CD4-positive, alpha-beta T cell (primary cell): ENCODE data around the gene STX16. TPM values are rescaled to one million over a fixed set of nuclear protein-coding genes. Genes with fewer than 3 reads are reported as not detected.

ENCODE experiments used
- ATAC-seq: fragments of 200-7000 bp; cut with Tn5 transposase; one replicate; pipeline ENCODE4 v1.10.0; 2022; ENCODE audit warnings: mild to moderate bottlenecking; ENCODE audit not compliant: poor library complexity
- CTCF ChIA-PET: fragments of 350-600 bp; sonication (Branson Sonifier 250); formaldehyde crosslinking; loops from one replicate; lab custom pipeline; 2021; ENCODE audit warnings: antibody characterized with exemption, inconsistent platforms; lab: Charles Lee
- POLR2A ChIA-PET: fragments of 350-600 bp; sonication (Branson Sonifier 250); formaldehyde crosslinking; loops from one replicate; lab custom pipeline; 2021; ENCODE audit warnings: antibody characterized with exemption, inconsistent platforms; lab: Charles Lee
- DNase-seq, 14 experiments: peaks; one replicate each; pipeline ENCODE4 v3.0.0-alpha.2; 2013 to 2020; ENCODE audit warnings: mixed read lengths in 2 of 14
- H3K27ac ChIP-seq, 2 donors: one replicate each; pipeline versions ENCODE4 v1.5.1 to v1.7.0; 2013; ENCODE audit warnings: low read length in 2 of 2, low read depth in 1 of 2, mild to moderate bottlenecking in 1 of 2
- H3K27me3 ChIP-seq, 2 experiments: 1 replicate in 1 of 2; 2 replicates in 1 of 2; pipeline versions ENCODE4 v1.6.1 to v1.7.0; 2013; ENCODE audit warnings: low read length in 2 of 2, control low read depth in 1 of 2, mild to moderate bottlenecking in 1 of 2, moderate library complexity in 1 of 2; ENCODE audit not compliant: insufficient read depth in 2 of 2, control insufficient read depth in 1 of 2
- H3K36me3 ChIP-seq: one replicate; pipeline ENCODE4 v1.6.1; 2013; ENCODE audit warnings: low read length, control low read depth; ENCODE audit not compliant: insufficient read depth
- H3K4me1 ChIP-seq: one replicate; pipeline ENCODE4 v1.6.1; 2013; ENCODE audit warnings: low read length, control low read depth; ENCODE audit not compliant: insufficient read depth
- H3K4me3 ChIP-seq: one replicate; pipeline ENCODE4 v1.5.1; 2013; ENCODE audit warnings: mild to moderate bottlenecking, low read length, moderate library complexity
- H3K9me3 ChIP-seq, 2 experiments: 1 replicate in 1 of 2; 2 replicates in 1 of 2; pipeline versions ENCODE4 v1.6.1 to v1.7.0; 2013; ENCODE audit warnings: low read length in 2 of 2, mild to moderate bottlenecking in 2 of 2, control low read depth in 1 of 2, moderate library complexity in 1 of 2; ENCODE audit not compliant: control insufficient read depth in 1 of 2, insufficient read depth in 1 of 2
- H3K27ac Mint-ChIP-seq: one replicate; pipeline ENCODE4 v1.8.0; 2020; ENCODE audit warnings: mixed read lengths
- H3K27me3 Mint-ChIP-seq: one replicate; pipeline ENCODE4 v1.8.0; 2021; ENCODE audit warnings: mixed read lengths
- H3K36me3 Mint-ChIP-seq: one replicate; pipeline ENCODE4 v1.8.0; 2021; ENCODE audit warnings: low read depth, mixed read lengths
- H3K4me1 Mint-ChIP-seq: one replicate; pipeline ENCODE4 v1.8.0; 2021; ENCODE audit warnings: low read depth, mixed read lengths
- H3K4me3 Mint-ChIP-seq: one replicate; pipeline ENCODE4 v1.8.0; 2020; ENCODE audit warnings: mild to moderate bottlenecking, mixed read lengths
- H3K9me3 Mint-ChIP-seq: one replicate; pipeline ENCODE4 v1.8.0; 2020; ENCODE audit warnings: mixed read lengths
- CTCF ChIP-seq: fragments of 200-600 bp; IDR thresholded peaks from one replicate; pipeline ENCODE4 v1.8.0; 2022; ENCODE audit warnings: antibody characterized with exemption, mild to moderate bottlenecking
- intact Hi-C, 2 experiments: fragments of 100-400 bp; cut with DNase I in 1 of 2; cut with micrococcal nuclease in 1 of 2; formaldehyde crosslinking; loops; one replicate each; pipeline versions ENCODE4 v1.15.1 to v1.9.0; 2023 to 2025; cut with DNase I, micrococcal nuclease
- total RNA-seq, 174 experiments: library from RNA in 2 of 174; stranded (reverse) in 2 of 174; gene quantifications; one replicate each; pipeline ENCODE4 v1.2.3 and lab custom pipeline; 2021 to 2026

Gene STX16
- total RNA-seq, 2 experiments from 2014 or later = 179 to 181 TPM

GRCh38 chr20:58604128-58604881 lies 46.8 kb upstream of the STX16 start:
- no peaks in the 10 kb centered on the region for H3K4me1 Mint-ChIP-seq
- no peak for ATAC-seq
- H3K27ac Mint-ChIP-seq = no peak overlapping the region
- intact Hi-C loops = no loop called here
- Histone ChIP-seq H3K36me3 (no peaks in the 10 kb centered on the region), H3K4me3 (no peak overlapping the region), H3K27ac (no peak overlapping the region), H3K4me1 (no peaks in the 10 kb centered on the region), H3K9me3 (no peaks in the 10 kb centered on the region), H3K27me3 (no peaks in the 10 kb centered on the region)
- no peaks in the 10 kb centered on the region for H3K27me3 Mint-ChIP-seq
- DNase-seq = no peak
- CTCF ChIA-PET = no interaction called here
- peaks cover 3% of the 10 kb centered on the region for H3K9me3 Mint-ChIP-seq
- H3K36me3 Mint-ChIP-seq = no peaks in the 10 kb centered on the region
- no peak for TF ChIP-seq CTCF
- POLR2A ChIA-PET = no interaction called here
- H3K4me3 Mint-ChIP-seq = no peak overlapping the region

- Histone ChIP-seq H3K27me3 (no peaks in the 10 kb centered on the region), H3K27ac (no peak overlapping the region), H3K36me3 (no peaks in the 10 kb centered on the region), H3K9me3 (no peaks in the 10 kb centered on the region), H3K4me1 (no peaks in the 10 kb centered on the region), H3K4me3 (no peak overlapping the region)
- Mint-ChIP-seq H3K36me3 (no peaks in the 10 kb centered on the region), H3K27ac (no peak overlapping the region), H3K27me3 (no peaks in the 10 kb centered on the region), H3K4me1 (no peaks in the 10 kb centered on the region), H3K9me3 (peaks cover 3% of the 10 kb centered on the region), H3K4me3 (no peak overlapping the region)
- ATAC-seq = no peak
- TF ChIP-seq CTCF = no peak
- intact Hi-C loops = no loop called here
- ChIA-PET POLR2A (no interaction called here), CTCF (no interaction called here)
- no peak for DNase-seq
Measured at GRCh38 chr20:58605292-58606065, 45.6 kb upstream of the STX16 start.

GRCh38 chr20:58606184-58606583 lies 44.9 kb upstream of the STX16 start:
- Mint-ChIP-seq H3K27me3 (no peaks in the 10 kb centered on the region), H3K4me1 (no peaks in the 10 kb centered on the region), H3K27ac (no peak overlapping the region), H3K4me3 (no peak overlapping the region), H3K9me3 (peaks cover 3% of the 10 kb centered on the region), H3K36me3 (no peaks in the 10 kb centered on the region)
- Histone ChIP-seq H3K27me3 (no peaks in the 10 kb centered on the region), H3K27ac (no peak overlapping the region), H3K36me3 (no peaks in the 10 kb centered on the region), H3K4me1 (no peaks in the 10 kb centered on the region), H3K4me3 (no peak overlapping the region), H3K9me3 (no peaks in the 10 kb centered on the region)
- ChIA-PET POLR2A (no interaction called here), CTCF (no interaction called here)
- DNase-seq = no peak
- intact Hi-C loops = no loop called here
- TF ChIP-seq CTCF = no peak
- no peak for ATAC-seq
